Activated effector memory CD4-positive, alpha-beta T cell treated with anti-CD3 and anti-CD28 coated beads, Interleukin-2, amount 50 U/mL, for 16 hours (primary cell): ENCODE data around the gene FFAR2.

Source experiments
- DNase-seq: peaks from one replicate; pipeline ENCODE4 v3.0.0-alpha.2; 2020

FFAR2 gene

GRCh38 chr19:35427187-35427586, 20.9 kb upstream of the FFAR2 start:
- no peak for DNase-seq

DNA sequence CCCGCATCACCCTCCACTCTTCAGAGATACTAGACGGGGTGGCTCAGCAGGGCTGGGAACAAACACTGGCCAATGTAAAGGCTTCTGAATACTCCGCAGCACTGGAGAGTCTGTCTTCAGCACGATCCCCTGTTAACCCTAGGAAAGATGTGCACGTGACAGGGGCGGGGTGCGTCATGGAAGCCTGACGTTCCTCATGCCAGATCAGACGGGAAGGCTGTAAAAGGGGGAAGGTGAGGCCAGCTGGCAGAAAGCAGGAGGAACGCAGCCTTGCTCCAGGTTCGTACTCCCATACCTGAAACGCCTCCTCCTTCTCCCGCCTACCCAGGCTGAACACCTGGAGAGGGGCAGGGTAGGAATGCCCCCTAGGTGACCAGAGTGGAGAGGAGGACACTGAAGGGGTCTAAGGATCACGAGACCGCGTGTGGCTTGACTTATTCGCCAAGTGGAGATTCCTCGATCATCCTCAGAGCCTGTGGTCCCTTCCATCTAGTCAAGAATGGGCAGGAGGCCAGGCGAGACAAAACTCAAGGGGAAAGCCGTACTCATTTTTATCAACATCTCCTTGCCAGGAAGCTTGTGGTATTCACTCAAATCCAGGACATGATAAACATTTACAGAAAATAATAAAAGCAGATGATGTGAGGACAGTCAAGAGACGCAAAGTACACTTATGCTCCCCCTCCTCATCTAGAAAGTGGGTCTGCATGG, 18.2 kb upstream of the FFAR2 start:
- DNase-seq = no peak

GRCh38 chr19:35430409-35431144, 17.5 kb upstream of the FFAR2 start:
- DNase-seq = no peak

DNA sequence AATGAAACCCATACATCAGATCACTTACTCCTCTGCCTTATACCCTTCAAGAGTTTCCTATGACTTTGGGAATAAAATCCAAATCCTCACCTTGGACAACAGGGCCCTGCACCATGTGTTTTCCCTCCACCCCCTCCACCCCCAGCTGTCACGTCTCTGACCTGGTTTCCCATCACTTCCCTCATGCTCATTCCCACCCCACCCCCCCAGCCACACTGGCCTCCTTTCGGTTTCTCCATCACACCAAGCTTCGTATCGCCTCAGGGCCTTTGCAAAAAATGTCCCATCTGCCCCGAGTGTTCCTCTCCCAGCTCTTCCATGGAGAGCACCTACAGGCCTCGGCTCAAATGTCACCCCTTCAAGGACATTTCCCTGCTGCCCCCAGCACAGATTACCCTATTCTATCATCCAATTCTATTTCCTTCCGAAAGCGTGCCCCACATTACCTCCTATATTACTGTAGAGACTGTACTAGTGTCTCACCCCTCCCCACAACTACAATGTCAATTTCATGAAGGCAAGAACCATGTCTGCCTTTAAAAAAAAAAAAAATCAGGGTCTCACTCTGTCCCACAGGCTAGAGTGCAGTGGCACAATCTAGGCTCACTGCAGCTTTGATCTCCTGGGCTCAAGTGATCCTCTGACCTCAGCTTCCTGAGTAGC, 16.8 kb upstream of the FFAR2 start:
- DNase-seq = no peak

- DNase-seq = no peak
Measured at GRCh38 chr19:35432911-35433310, 15.1 kb upstream of the FFAR2 start.

- DNase-seq = no peak
Measured at GRCh38 chr19:35433448-35433847, 14.6 kb upstream of the FFAR2 start.

DNA sequence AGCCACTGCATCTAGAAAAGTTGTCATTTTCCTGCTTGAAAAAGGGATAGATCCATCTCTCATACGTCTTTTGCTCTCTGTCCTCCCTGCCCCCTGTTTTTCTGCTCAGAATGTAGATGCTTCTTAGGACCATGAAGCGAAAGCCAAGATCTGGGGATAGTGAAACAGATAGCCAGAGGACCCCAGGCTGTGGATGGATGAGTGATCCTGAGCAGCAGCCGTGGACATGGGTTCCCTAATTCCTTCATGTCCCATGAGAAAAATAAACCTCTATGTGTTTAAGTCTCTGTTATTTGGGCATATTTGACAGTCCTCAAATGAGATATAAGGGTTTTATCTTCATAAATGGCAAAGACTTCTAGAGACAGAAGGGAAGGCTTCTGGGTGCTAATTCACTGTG, 12.2 kb upstream of the FFAR2 start:
- DNase-seq = no peak

DNA sequence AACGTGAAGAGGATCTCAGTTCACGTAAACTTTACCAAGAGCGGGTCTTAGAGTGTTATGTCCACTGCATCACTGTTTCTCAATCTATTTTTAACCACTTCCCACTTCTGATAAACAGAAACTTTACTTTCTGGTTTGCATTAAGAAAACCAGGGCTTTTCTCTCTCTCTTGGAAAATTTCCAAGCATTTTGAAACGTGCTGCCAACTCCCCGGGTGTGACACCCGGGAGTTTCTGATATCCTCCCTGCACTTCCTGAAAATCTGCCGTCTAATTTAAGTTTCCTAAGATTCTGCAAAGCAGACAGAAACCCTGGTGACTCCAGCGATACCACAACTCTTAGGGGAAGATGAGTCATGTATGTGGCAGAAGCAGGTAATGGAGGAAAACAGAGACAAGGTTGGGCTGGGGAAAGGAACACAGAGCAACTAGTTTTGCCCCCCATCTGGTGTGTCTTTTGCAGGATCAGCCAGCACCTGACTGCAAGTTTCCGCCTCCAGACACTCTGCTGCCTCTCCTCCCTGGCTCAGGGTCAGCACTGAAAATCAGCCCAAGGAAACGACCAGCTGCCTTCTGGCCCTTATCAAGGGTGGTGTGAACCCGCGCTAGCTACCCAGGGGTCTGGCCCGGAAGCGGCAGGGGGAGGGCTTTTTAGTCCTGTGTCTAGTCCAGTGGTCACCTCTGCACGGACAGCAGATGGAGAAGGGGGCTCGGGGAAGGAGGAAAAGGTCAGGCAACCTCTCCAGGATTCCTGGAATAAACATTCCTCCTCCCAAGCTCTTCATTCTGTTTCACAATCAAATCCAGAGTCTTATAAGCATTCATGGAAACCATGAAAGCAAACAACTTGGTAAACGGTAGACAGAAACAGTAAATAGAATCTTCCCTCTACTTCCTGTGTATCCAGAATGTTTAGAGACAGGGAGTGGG, 11.3 kb upstream of the FFAR2 start:
- no peak for DNase-seq

DNA sequence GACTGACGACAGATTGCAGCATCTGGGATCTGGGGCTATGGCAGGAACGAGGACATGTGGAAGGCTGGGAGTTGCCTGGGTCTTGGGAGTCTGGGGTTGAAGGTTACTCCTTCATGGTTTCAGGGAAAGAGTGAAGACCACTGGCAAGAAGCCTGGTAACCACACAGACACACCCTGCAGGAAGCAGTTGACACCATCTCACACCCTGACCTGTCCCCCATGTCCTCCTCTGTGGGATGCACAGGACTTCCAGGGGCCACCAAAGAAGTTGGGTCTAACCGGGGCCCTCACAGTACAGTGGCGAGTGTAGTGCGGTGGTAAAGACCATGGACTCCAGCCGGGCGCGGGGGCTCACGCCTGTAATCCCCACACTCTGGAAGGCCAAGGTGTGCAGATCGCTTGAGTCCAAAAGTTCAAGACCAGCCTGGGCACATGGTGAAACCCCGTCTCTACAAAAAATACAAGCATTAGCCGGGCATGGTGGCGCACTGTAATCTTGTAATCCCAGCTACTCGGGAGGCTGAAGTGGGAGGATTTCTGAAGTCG, 10.6 kb upstream of the FFAR2 start:
- no peak for DNase-seq

DNA sequence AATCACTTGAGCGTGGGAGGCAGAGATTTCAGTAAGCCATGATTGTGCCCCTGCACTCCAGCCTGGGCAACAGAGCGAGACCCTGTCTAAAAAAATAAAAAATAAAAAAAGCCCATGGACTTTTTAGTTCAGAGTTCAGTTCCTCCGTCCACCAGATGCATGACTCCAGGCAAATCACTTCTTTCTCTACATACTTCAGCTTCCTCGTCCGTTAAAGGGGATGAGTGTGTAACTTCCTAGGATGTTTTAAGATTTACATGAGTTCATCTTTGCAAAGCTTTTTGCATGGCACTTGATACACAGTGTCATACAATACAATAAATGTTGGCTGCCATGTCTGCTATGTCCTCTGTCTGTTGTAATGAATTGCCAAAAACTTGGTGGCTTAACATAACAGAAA, 10.0 kb upstream of the FFAR2 start:
- DNase-seq = no peak

GRCh38 chr19:35438527-35438926, 9.5 kb upstream of the FFAR2 start:
- no peak for DNase-seq

DNA sequence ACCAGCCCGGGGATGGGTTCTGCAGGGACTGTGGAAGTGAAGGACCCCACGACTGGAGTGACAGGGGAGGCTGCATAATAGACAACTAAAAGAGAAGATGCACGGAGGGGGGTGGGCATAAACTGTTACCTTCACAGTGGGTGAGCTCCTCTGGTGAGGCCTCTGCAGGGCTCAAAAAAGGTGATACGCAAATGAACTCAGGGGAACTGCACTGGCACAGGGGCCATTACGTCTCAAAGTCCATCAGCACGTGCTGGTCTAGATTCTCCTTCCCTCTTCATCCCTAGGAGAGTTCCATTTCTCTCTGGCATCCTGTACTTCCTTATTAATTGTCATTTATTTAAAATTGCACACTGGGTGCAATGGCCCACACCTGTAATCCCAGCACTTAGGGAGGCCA, 8.1 kb upstream of the FFAR2 start:
- no peak for DNase-seq

GRCh38 chr19:35442091-35442490, 6.0 kb upstream of the FFAR2 start:
- DNase-seq = no peak

DNA sequence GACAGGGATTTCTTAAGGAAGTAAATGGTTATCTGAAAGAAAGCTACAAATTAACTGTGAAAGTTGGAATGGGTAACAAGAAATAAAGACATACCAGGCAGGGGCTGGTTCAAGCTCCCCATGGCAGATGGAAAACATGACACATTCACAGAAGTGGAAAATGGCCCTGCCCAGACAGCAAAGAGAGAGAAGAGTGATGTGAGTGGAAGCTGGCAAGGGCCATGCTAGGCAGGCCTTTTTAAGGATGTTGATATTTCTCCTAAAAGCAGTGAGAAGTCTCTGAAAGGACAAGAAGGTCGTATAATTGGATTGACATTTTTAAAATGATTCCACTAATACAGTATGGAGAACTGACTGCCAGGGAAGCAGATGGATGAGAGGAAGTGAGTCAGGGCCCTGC, 3.3 kb upstream of the FFAR2 start:
- no peak for DNase-seq

DNA sequence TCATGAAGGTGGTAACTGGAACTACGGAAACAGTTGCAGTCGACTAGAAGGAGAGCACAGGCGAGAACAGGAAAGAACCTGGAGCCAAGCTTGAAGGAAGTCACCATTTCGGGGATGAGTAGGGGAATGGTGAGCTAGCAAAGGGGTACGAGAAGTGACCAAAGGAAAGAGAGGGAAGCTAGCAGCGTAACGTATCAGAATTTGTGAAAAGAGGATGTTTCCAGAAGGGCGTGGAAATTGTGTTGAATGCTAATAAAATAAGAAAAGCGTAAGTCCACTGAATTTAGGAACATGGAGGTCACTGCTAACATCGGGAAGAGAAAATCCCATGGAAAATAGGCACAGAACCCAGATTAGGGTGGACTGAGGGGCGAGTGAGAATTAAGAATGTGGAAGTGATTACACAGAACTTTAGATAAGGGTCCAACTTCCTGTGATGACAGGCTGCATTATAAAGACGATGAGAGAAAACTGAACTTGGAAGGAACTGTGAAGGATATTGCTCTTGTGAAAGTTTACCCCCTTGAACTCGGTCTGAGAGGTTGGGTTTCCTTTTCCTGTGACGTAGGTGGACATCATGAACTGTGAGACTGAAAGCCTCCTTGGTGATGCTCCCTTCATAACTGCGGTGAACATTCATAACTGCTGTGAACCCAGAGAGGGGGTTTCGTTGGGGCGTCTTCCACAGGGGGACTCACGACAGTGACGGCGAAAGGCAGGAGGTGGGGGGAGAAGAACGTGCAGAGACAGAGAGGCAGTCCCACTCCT, 2.0 kb upstream of the FFAR2 start:
- no peak for DNase-seq

GRCh38 chr19:35449359-35450043, 1.4 kb downstream of the FFAR2 start:
- no peak for DNase-seq

- DNase-seq = no peak
Measured at GRCh38 chr19:35451338-35452096, 3.5 kb downstream of the FFAR2 start.

- no peak for DNase-seq
Measured at GRCh38 chr19:35454663-35455062, 6.6 kb downstream of the FFAR2 start.

GRCh38 chr19:35455616-35456201, 7.7 kb downstream of the FFAR2 start:
- DNase-seq = no peak

DNA sequence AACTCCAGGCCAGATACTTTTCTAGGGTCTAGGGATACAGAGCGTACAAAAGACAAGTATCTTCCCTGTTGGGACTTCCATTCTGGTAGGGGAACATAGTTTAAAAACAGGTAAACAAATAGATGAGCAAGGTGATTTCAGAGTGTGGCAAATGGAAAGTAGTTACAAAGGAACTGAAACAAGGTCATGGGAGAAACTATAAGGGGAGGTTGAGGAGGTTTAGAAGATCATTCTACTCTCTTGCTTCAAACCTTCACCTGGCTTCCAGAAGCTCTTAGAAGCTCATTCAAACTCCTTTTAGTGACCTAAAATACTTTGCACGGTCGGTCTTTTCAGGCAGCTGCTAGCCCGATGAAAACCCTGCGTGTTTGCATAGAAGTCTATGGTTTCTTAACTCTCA, 9.1 kb downstream of the FFAR2 start:
- no peak for DNase-seq
